Activated T-cell treated with anti-CD3 and anti-CD28 coated beads, Interleukin-2, amount 50 U/mL, for 72 hours (primary cell): Measurements from ENCODE around the gene ENTPD5. TPM values are rescaled to one million over a fixed set of nuclear protein-coding genes. Genes with fewer than 3 reads are reported as not detected.
"Not testable (repeated sequence)": the region's sequence is repeated elsewhere in the genome, so short reads cannot be mapped to it uniquely, and the experiment has no call there.

Experiments used
- ATAC-seq, 2 donors: fragments of 150-1000 bp; cut with Tn5 transposase; replicated peaks in 1 of 2; 2 replicates each; pipeline ENCODE4 v1.10.0; 2021; ENCODE audit warnings: moderate library complexity in 2 of 2, mild to moderate bottlenecking in 1 of 2
- DNase-seq, 2 donors: peaks; one replicate each; pipeline ENCODE4 v3.0.0; 2021 to 2022; ENCODE audit warnings: mixed read lengths in 1 of 2
- H3K27ac Mint-ChIP-seq: one replicate; pipeline ENCODE4 v1.8.0; 2022; ENCODE audit warnings: mild to moderate bottlenecking, moderate library complexity, mixed read lengths
- H3K27me3 Mint-ChIP-seq: one replicate; pipeline ENCODE4 v1.8.0; 2022; ENCODE audit warnings: low read depth, mixed read lengths
- H3K36me3 Mint-ChIP-seq, 2 donors: one replicate each; pipeline ENCODE4 v1.8.0; 2022; ENCODE audit warnings: mixed read lengths in 2 of 2, mild to moderate bottlenecking in 1 of 2; ENCODE audit not compliant: insufficient read depth in 2 of 2
- H3K4me1 Mint-ChIP-seq: one replicate; pipeline ENCODE4 v1.8.0; 2022; ENCODE audit warnings: low read depth, mixed read lengths
- H3K4me3 Mint-ChIP-seq, 2 donors: one replicate each; pipeline ENCODE4 v1.8.0; 2022; ENCODE audit warnings: mild to moderate bottlenecking in 2 of 2, mixed read lengths in 2 of 2, moderate library complexity in 2 of 2
- H3K9me3 Mint-ChIP-seq, 2 donors: one replicate each; pipeline ENCODE4 v1.8.0; 2022; ENCODE audit warnings: mixed read lengths in 2 of 2
- total RNA-seq, 2 donors: library from RNA; stranded (reverse); gene quantifications; one replicate each; pipeline ENCODE4 v1.2.3, GENCODE V29; 2022

Gene ENTPD5
- total RNA-seq, 2 donors from 2014 or later: 10.9 to 11.7 TPM

DNA sequence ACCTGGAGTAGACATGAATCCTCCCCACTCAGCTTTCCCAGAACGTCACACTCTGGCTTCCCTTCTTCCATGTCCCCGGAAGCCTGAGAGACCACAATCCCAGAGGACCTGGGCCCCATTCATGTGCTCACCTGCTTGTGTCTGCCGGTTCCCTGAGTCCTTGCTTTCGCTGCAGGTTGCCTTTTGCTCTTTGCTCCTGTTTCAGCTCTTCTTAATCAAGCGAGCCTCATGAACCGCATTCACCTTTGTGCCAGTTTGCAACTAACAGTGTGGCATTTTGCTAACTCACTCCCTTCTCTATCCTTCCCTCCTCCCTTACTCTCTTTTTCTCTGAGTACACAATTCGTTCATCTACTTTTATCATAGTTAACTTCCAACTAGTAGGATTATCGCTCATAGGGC lies 23.1 kb downstream of the ENTPD5 start:
- Mint-ChIP-seq H3K27me3 (no peaks in the 10 kb centered on the region), H3K4me3 (no peak overlapping the region), H3K36me3 (no peaks in the 10 kb centered on the region), H3K4me1 (no peaks in the 10 kb centered on the region), H3K9me3 (no peaks in the 10 kb centered on the region), H3K27ac (no peak overlapping the region)
- ATAC-seq (no peak), DNase-seq (no peak)

DNA sequence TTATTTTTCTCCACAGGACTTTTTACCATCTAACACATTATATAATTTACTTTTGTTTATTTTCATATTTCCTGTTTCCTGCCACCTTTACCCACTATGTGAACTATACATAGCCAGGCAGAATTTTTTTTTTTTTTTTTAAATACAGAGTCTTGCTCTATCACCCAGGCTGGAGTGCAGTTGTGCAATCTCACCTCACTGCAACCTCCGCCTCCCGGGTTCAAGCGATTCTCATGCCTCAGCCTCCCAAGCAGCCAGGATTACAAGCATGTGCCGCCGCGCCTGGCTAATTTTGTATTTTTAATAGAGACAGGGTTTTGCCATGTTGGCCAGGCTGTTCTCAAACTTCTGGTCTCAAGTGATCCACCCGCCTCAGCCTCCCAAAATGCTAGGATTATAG lies 24.2 kb downstream of the ENTPD5 start:
- DNase-seq: not testable (repeated sequence)

DNA sequence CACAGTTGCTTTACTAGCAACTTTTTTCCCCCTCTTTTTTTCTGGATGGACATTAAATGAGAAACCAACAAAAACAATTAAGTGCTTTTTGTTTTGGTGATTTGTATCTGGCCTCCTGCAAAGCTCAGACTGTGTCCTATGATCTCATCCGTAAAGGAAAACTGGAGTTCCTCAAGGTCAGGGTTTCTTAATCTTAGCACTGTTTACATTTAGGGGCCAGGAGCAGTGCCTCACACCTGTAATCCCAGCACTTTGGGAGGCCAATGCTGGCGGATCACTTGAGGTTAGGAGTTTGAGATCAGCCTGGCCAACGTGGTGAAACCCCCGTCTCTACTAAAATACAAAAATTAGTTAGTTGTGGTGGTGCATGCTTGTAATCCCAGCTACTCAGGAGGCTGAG lies 28.0 kb downstream of the ENTPD5 start:
- no peaks in the 10 kb centered on the region for H3K27me3 Mint-ChIP-seq
- no peaks in the 10 kb centered on the region for H3K9me3 Mint-ChIP-seq
- H3K27ac Mint-ChIP-seq: no peak overlapping the region
- H3K4me3 Mint-ChIP-seq: no peak overlapping the region
- no peaks in the 10 kb centered on the region for H3K4me1 Mint-ChIP-seq
- DNase-seq (no peak), ATAC-seq (no peak)
- H3K36me3 Mint-ChIP-seq: no peaks in the 10 kb centered on the region

More for the DNA sequence above, 24.2 kb downstream of the ENTPD5 start:
- H3K4me1 Mint-ChIP-seq, H3K27ac Mint-ChIP-seq, H3K9me3 Mint-ChIP-seq, H3K27me3 Mint-ChIP-seq, H3K4me3 Mint-ChIP-seq, ATAC-seq, H3K36me3 Mint-ChIP-seq: not testable (repeated sequence)

DNA sequence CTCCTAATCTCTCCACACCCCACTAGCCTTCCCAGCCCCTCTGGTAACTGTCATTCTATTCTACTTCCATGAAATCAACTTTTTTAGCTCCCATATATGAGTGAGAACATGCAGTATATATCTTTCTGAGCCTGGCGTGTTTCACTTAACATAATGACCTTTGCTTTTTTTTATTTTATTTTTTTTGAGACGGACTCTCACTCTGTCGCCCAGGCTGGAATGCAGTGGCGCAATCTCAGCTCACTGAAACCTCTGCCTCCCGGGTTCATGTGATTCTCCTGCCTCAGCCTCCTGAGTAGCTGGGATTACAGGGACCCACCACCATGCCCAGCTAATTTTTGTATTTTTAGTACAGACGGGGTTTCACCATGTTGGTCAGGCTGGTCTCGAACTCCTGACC lies 30.4 kb downstream of the ENTPD5 start:
- not testable (repeated sequence) for H3K36me3 Mint-ChIP-seq, ATAC-seq, H3K27ac Mint-ChIP-seq, DNase-seq, H3K4me1 Mint-ChIP-seq, H3K4me3 Mint-ChIP-seq, H3K9me3 Mint-ChIP-seq, H3K27me3 Mint-ChIP-seq

DNA sequence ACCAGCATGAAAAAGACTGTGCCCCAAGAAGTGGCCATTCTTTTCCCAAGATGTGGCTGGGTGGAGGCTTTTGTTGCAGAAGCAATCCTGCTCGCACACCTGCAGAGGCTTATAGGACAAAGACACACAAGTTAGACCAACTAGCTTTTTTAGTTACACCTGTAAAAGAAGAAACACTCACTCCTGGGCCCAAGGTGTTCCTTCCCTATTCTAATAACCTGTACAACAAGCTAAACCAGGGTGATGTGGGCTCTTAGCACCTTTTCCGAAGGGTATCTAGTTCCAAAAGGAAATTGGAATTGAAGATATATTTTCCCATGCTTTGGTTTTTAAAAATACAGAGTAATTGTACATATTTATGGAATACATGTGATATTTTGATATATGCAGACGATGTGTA lies 31.0 kb downstream of the ENTPD5 start:
- no peaks in the 10 kb centered on the region for H3K4me1 Mint-ChIP-seq
- H3K9me3 Mint-ChIP-seq: no peaks in the 10 kb centered on the region
- DNase-seq: no peak
- H3K27ac Mint-ChIP-seq: no peak overlapping the region
- no peak overlapping the region for H3K4me3 Mint-ChIP-seq
- no peaks in the 10 kb centered on the region for H3K27me3 Mint-ChIP-seq
- peaks cover 0 to 3% of the 10 kb centered on the region in 2 donors for H3K36me3 Mint-ChIP-seq
- no peak for ATAC-seq

DNA sequence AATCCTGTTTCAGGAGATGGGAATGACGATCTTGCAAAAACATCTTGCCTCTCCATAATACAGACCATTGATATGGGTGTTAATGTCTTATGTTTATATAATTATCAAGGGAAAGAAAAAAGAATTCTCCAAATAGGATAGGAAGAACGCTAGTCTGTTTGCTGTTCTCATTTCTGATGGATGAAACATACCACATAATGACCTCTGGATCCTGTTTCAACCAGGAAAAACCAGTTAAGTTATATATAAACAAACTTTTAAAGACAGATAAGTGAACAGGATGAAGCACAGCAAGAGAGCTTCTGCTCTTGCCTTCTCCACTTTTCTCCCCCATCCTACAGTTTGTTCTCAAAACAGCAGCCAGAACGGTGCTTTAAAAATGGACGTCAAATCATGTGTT lies 41.2 kb downstream of the ENTPD5 start:
- no peaks in the 10 kb centered on the region for H3K4me1 Mint-ChIP-seq
- no peaks in the 10 kb centered on the region for H3K9me3 Mint-ChIP-seq
- H3K27me3 Mint-ChIP-seq: no peaks in the 10 kb centered on the region
- no peak for ATAC-seq
- H3K36me3 Mint-ChIP-seq: no peaks in the 10 kb centered on the region
- no peak overlapping the region for H3K27ac Mint-ChIP-seq
- H3K4me3 Mint-ChIP-seq: no peak overlapping the region
- no peak for DNase-seq

DNA sequence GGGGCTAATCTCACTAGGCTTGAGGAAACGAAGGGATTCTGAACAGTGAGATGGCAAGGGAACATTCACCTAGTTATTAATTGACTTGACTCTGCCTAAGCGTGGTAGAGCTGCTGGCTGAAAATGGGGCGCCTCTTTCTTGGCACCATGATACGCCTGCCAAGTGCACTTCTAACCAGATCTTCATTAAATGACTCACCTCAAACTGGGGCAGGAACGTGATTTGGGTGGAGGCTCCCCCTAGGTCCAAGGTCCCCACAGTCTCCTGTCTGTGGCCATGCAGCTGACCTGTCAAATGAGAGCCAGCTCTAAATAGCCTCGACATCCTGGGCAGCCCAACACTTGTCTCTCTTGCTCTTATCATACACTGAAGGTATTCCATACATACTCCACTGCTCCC lies 43.0 kb downstream of the ENTPD5 start:
- DNase-seq (no peak), ATAC-seq (no peak)
- Mint-ChIP-seq H3K4me1 (no peaks in the 10 kb centered on the region), H3K27ac (no peak overlapping the region), H3K4me3 (no peak overlapping the region), H3K36me3 (peaks cover 0 to 3% of the 10 kb centered on the region in 2 donors), H3K9me3 (no peaks in the 10 kb centered on the region), H3K27me3 (no peaks in the 10 kb centered on the region)

DNA sequence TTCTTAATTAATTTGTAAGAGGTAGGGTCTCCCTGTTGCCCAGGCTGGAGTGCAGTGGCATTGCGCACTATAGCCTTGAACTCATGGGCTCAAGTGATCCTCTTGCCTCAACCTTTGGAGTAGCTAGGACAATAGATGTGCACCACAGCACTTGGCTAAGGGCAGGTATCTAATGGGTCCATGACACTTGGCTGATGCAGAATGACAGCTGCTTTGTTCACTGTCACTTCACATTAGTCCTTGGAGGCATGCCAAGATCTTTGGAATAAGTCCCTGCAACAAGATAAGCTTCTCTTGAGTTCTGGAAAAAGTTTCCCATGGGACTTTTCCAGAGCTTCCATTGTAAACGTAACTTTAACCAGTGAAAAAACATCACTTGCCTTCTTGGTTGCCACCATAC lies 45.6 kb downstream of the ENTPD5 start:
- Mint-ChIP-seq H3K36me3 (peaks cover 0 to 3% of the 10 kb centered on the region in 2 donors), H3K27me3 (no peaks in the 10 kb centered on the region), H3K4me1 (no peaks in the 10 kb centered on the region), H3K27ac (no peak overlapping the region), H3K4me3 (no peak overlapping the region), H3K9me3 (no peaks in the 10 kb centered on the region)
- DNase-seq (no peak), ATAC-seq (no peak)

DNA sequence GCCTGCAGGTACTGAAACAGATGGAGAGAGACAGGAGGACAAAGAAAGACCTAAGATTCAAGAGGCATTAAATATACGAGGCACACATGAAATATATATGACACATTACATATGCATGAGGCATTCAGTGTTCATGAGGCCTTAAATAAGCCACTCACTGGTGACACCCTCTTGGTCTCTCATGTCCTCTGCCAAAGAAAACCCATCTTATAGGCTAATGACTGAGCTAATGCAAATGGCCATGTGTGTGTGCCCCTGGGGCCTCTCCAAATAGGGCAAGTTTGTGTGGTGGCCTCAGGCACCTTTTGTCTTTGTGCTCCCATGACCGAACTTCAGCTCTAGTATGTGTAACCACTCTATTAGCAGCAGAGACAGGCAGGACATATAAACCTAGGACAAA lies 50.2 kb downstream of the ENTPD5 start:
- H3K9me3 Mint-ChIP-seq: no peaks in the 10 kb centered on the region
- H3K27ac Mint-ChIP-seq: no peak overlapping the region
- no peak for DNase-seq
- H3K4me1 Mint-ChIP-seq: no peaks in the 10 kb centered on the region
- ATAC-seq: no peak
- no peaks in the 10 kb centered on the region for H3K27me3 Mint-ChIP-seq
- H3K36me3 Mint-ChIP-seq: peaks cover under 1 to 3% of the 10 kb centered on the region in 2 donors
- no peak overlapping the region for H3K4me3 Mint-ChIP-seq

DNA sequence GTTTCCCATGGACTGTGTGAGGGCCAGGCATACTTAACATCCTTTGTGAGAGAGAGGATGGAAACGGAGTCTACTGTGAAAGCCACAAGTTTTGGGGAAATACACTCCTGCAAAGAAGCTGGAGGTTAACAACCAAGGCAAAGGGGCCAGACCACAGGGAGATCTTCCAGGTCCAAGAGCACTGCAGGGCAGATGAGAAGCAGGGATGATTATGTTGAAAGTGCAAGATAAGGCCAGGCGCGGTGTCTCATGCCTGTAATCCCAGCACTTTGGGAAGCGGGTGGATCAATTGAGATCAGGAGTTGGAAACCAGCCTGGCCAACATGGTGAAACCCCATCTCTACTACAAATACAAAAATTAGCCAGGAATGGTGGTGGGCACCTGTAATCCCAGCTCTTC lies 53.9 kb downstream of the ENTPD5 start:
- Mint-ChIP-seq H3K36me3 (peaks cover 5 to 8% of the 10 kb centered on the region in 2 donors), H3K4me3 (no peak overlapping the region), H3K4me1 (no peaks in the 10 kb centered on the region), H3K9me3 (no peaks in the 10 kb centered on the region), H3K27me3 (no peaks in the 10 kb centered on the region), H3K27ac (no peak overlapping the region)
- DNase-seq: no peak
- ATAC-seq: no peak

DNA sequence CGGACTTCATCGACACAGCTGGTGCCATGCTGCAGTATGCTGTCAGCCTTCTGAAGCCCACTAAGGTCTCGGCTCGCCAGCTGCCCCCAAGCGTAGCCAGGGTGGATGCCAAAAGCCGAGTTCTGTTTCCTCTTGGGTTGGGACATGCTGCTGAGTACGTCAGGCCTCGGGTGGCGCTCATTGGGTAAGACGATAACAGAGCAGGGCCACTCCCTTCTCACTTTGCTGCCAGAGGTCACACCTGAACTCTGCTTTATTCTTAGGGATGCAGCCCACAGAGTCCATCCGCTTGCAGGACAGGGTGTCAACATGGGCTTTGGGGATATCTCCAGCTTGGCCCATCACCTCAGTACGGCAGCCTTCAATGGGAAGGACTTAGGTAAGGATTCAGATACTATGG lies 57.9 kb downstream of the ENTPD5 start:
- Mint-ChIP-seq H3K9me3 (no peaks in the 10 kb centered on the region), H3K4me3 (no peak overlapping the region), H3K4me1 (no peaks in the 10 kb centered on the region), H3K27ac (no peak overlapping the region), H3K36me3 (peaks cover 5 to 10% of the 10 kb centered on the region in 2 donors), H3K27me3 (no peaks in the 10 kb centered on the region)
- no peak for DNase-seq
- ATAC-seq: no peak

DNA sequence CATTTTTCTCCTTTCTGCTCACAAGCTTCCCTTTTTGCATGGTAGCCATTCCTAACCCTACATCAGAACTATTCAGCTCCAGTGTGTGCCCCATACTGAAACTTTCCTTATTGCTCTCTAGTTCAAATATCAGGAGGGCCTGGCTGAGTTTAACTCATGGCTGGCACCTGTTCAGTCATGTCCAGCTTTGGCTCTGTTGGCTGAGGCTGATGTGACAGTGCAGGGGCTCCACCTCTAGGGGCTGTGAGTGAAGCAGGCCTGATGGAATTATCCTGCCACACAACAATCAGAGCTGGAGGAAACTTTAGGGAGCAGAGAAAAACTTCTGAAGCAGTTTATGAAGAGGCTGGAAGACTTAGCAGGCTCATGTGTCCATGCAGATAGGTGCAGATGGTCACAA lies 60.5 kb downstream of the ENTPD5 start:
- Mint-ChIP-seq H3K4me1 (no peaks in the 10 kb centered on the region), H3K4me3 (no peak overlapping the region), H3K36me3 (peaks cover 3 to 11% of the 10 kb centered on the region in 2 donors), H3K27ac (peak overlapping the region; percentile 20), H3K27me3 (no peaks in the 10 kb centered on the region), H3K9me3 (no peaks in the 10 kb centered on the region)
- ATAC-seq (no peak), DNase-seq (no peak)

DNA sequence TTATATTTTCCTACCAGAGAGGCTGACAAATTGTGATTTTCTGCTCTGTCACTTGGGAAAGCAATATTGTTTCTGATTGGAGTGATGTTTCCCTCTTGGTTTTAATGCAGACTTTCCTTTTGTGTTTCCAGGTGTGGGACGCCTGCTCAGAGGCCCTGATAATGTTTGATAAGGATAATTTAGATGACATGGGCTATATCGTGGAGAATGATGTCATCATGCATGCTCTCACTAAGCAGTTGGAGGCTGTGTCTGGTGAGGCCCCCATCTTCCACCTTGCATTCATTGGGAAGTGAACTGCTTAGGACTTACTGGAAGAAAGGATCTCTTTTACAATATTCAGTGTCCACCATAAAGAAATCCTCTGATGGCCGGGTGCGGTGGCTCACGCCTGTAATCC lies 63.4 kb downstream of the ENTPD5 start:
- H3K4me1 Mint-ChIP-seq: peaks cover 11% of the 10 kb centered on the region
- peaks cover 3 to 7% of the 10 kb centered on the region in 2 donors for H3K36me3 Mint-ChIP-seq
- H3K9me3 Mint-ChIP-seq: no peaks in the 10 kb centered on the region
- H3K27ac Mint-ChIP-seq: no peak overlapping the region
- H3K4me3 Mint-ChIP-seq: no peak overlapping the region
- H3K27me3 Mint-ChIP-seq: no peaks in the 10 kb centered on the region
- DNase-seq: no peak
- ATAC-seq: no peak

DNA sequence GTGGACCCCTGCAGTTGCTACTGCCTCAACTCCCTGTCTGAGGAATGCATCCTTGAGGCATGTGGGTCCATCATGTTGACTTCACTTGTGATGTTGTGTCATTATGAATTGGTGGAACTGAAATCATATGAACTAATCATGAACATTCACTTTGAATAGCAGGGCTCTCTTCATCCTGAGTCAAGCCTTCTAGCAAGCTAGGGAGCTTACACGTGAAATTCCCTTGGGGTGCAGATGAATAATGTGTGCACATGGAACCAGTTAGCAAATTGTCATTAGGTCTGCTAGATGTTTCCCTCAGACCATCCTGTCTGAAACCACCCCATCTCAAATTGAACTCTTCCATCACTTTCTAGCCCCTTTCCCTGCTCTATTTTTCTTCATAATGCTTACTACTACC lies 65.4 kb downstream of the ENTPD5 start:
- Mint-ChIP-seq H3K4me3 (no peak overlapping the region), H3K27ac (no peak overlapping the region), H3K9me3 (no peaks in the 10 kb centered on the region), H3K4me1 (peaks cover 11% of the 10 kb centered on the region), H3K36me3 (peaks cover 0 to 7% of the 10 kb centered on the region in 2 donors), H3K27me3 (no peaks in the 10 kb centered on the region)
- no peak for DNase-seq
- no peak for ATAC-seq
